ENCODE measurements around the gene GPATCH2.

The GPATCH2 gene

GRCh38 chr1:217630711-217631591, at the start of gene GPATCH2, which contains the start of gene SPATA17:
Gene GPATCH2, minus strand, starts transcription at chr1:217631090. Its CDS starts 119 bp downstream, at chr1:217630971.
Gene SPATA17, plus strand, starts transcription at chr1:217631344. Its CDS starts 35 bp downstream, at chr1:217631379.
- peak; percentile 83 for DNase-seq (ENCODE audit: low spot score)
- TF ChIP-seq CTCF (IDR thresholded peaks at IDR 0.05; ENCODE audit: extremely low read depth, missing control alignments): no peak

- no peak for DNase-seq (ENCODE audit: low spot score)
- no peak for TF ChIP-seq CTCF (IDR thresholded peaks at IDR 0.05; ENCODE audit: extremely low read depth, missing control alignments)
Observed at GRCh38 chr1:217674028-217674729, 43.3 kb upstream of the GPATCH2 start.

- TF ChIP-seq CTCF (IDR thresholded peaks at IDR 0.05; ENCODE audit: extremely low read depth, missing control alignments): no peak
- no peak for DNase-seq (ENCODE audit: low spot score)
Observed at GRCh38 chr1:217673387-217673786, 42.5 kb upstream of the GPATCH2 start.

- TF ChIP-seq CTCF (IDR thresholded peaks at IDR 0.05; ENCODE audit: extremely low read depth, missing control alignments): no peak
- no peak for DNase-seq (ENCODE audit: low spot score)
Observed at GRCh38 chr1:217668351-217668940, 37.6 kb upstream of the GPATCH2 start.

- no peak for DNase-seq (ENCODE audit: low spot score)
- no peak for TF ChIP-seq CTCF (IDR thresholded peaks at IDR 0.05; ENCODE audit: extremely low read depth, missing control alignments)
Observed at GRCh38 chr1:217661407-217661806, 30.5 kb upstream of the GPATCH2 start.

- peak; percentile 11 for DNase-seq (ENCODE audit: low spot score)
- peak; percentile 33 for TF ChIP-seq CTCF (IDR thresholded peaks at IDR 0.05; ENCODE audit: extremely low read depth, missing control alignments)
Observed at GRCh38 chr1:217660353-217661062, 29.6 kb upstream of the GPATCH2 start.
